ENCODE measurements around the gene LCE2A.

- TF ChIP-seq, protein P1, sequence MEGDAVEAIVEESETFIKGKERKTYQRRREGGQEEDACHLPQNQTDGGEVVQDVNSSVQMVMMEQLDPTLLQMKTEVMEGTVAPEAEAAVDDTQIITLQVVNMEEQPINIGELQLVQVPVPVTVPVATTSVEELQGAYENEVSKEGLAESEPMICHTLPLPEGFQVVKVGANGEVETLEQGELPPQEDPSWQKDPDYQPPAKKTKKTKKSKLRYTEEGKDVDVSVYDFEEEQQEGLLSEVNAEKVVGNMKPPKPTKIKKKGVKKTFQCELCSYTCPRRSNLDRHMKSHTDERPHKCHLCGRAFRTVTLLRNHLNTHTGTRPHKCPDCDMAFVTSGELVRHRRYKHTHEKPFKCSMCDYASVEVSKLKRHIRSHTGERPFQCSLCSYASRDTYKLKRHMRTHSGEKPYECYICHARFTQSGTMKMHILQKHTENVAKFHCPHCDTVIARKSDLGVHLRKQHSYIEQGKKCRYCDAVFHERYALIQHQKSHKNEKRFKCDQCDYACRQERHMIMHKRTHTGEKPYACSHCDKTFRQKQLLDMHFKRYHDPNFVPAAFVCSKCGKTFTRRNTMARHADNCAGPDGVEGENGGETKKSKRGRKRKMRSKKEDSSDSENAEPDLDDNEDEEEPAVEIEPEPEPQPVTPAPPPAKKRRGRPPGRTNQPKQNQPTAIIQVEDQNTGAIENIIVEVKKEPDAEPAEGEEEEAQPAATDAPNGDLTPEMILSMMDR (IDR thresholded peaks at IDR 0.05): no peak
- no peak for TF ChIP-seq POLR2A (IDR thresholded peaks at IDR 0.05)
- TF ChIP-seq POLR2AphosphoS5 (IDR thresholded peaks at IDR 0.05; ENCODE audit: insufficient read depth in 1 of 2, low read depth in 1 of 2): no peak
These were observed 14.3 kb upstream of the LCE2A start for GRCh38 chr1:152683846-152684245.

Data from vagina (tissue), 2 donors.